ENCODE results near the gene SHLD1.

The SHLD1 gene

DNA sequence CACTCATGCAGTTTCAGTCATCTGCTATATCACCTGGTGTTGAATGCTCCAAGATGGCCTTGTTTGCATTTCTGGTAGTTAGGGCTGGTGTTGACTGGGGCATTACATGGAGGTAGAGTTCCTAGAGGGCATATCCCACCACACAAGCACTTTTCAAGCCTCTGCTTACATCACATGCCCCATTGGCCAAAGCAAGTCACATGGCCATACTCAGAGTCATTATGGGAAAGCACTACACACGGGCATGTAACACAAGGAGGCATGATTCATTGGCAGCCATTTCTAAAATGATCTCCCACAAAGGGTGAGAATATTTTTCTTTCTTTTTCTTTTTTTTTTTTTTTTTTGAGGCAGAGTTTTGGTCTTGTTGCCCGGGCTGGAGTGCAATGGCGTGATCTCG, 126.9 kb downstream of the SHLD1 start:
- no peak overlapping the region for H3K4me3 ChIP-seq (ENCODE audit: low read depth, low read length)
- TF ChIP-seq, protein P1, sequence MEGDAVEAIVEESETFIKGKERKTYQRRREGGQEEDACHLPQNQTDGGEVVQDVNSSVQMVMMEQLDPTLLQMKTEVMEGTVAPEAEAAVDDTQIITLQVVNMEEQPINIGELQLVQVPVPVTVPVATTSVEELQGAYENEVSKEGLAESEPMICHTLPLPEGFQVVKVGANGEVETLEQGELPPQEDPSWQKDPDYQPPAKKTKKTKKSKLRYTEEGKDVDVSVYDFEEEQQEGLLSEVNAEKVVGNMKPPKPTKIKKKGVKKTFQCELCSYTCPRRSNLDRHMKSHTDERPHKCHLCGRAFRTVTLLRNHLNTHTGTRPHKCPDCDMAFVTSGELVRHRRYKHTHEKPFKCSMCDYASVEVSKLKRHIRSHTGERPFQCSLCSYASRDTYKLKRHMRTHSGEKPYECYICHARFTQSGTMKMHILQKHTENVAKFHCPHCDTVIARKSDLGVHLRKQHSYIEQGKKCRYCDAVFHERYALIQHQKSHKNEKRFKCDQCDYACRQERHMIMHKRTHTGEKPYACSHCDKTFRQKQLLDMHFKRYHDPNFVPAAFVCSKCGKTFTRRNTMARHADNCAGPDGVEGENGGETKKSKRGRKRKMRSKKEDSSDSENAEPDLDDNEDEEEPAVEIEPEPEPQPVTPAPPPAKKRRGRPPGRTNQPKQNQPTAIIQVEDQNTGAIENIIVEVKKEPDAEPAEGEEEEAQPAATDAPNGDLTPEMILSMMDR (IDR thresholded peaks at IDR 0.05; ENCODE audit: insufficient read depth, low read depth, low read length, missing control alignments) = no peak
- DNase-seq (ENCODE audit: low read depth) = no peak

DNA sequence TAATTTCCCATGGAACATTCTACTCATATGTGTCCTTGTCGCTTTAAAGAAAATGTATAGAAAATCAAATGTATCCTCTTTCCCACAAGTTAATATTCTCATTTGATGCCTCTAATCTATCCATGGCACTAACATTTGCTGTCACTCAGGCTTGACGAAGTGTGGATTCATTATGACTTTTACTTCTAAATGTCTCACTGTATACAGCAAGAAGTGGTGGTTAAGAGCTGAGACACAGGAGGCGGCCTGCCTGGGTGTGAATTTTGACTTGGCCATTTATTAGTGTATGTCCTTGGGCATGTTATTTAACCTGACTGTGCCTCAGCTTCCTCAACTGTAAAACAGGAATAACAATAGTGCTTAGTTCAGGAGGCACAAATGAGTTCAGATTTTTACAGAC, 130.1 kb downstream of the SHLD1 start:
- TF ChIP-seq, protein P1 (IDR thresholded peaks at IDR 0.05; ENCODE audit: insufficient read depth, low read depth, low read length, missing control alignments) = no peak
- DNase-seq (ENCODE audit: low read depth) = peak; percentile 14
- H3K4me3 ChIP-seq (ENCODE audit: low read depth, low read length) = no peak overlapping the region

DNA sequence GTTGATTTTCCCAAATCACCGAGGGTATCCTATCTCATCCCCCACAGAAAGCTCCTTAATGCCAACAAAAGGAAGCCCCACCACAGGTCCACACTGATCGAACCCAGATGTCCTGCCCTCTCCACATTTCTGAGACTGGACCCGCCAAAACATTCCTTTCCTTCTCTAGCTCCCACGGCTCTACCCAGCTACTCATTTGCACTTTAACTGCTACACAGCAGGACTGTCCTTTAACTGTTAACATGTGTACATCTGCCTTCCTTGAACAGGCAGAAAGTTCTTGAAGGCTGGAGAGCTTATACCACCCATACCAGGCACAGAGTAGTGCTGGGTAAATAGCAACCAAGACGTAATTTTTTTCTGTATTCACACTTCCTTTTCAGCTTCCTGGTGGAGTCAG, 131.5 kb downstream of the SHLD1 start:
- H3K4me3 ChIP-seq (ENCODE audit: low read depth, low read length) = no peak overlapping the region
- no peak for DNase-seq (ENCODE audit: low read depth)
- TF ChIP-seq, protein P1 (IDR thresholded peaks at IDR 0.05; ENCODE audit: insufficient read depth, low read depth, low read length, missing control alignments) = no peak

DNA sequence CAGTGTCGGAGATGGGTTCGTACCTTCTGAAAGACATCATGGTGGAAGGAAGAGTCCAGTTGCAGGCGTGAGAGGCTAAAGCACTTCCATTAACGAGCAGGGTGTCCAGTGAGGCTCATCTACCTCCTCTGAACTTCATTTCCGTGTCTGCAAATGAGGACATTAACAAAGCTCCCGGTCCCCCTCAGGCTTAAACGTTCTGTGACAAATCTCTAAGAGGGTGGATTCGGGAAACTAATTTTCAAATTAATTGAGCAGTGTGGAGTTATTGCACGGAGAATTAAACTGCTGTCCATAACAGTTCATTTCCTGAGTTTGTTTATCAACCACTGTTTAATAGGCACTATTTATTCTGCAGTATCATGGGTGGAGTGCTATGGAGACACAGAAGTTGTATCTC, 132.0 kb downstream of the SHLD1 start:
- TF ChIP-seq, protein P1 (IDR thresholded peaks at IDR 0.05; ENCODE audit: insufficient read depth, low read depth, low read length, missing control alignments) = no peak
- no peak for DNase-seq (ENCODE audit: low read depth)
- no peak overlapping the region for H3K4me3 ChIP-seq (ENCODE audit: low read depth, low read length)

DNA sequence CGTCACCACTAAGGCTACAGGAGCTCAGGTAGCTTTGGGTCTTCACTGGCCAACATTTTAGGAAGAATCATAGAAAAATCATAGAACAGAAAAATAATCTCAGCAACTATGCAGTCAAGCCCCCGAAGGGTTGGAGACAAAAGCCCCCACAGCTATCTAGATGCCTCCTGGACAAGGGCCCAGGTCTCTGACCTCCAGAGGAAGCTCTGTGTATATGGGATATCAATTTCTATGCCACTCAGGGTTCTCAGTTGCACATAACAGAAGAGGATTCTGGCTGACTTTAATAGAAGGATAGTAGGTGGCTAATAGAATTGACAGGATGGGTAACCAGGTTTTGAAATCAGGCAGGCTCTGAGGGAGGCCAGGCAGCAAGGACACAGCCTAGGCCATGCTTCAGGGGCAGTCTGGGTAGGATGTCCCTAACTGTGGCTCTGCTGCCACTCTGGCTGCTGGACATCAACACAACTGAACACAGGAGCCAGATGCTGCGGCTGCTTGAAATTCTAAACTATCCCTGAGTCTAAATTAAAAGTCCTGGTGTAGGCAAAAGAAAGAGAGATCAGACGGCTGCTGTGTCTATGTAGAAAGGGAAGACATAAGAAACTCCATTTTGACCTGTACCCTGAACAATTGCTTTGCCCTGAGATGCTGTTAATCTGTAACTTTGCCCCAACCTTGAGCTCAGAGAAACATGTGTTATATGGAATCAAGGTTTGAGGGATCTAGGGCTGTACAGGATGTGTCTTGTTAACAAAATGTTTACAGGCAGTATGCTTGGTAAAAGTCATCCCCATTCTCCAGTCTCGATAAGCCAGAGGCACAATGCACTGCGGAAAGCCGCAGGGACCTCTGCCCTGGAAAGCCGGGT, 134.5 kb downstream of the SHLD1 start:
- TF ChIP-seq, protein P1 (IDR thresholded peaks at IDR 0.05; ENCODE audit: insufficient read depth, low read depth, low read length, missing control alignments) = no peak
- H3K4me3 ChIP-seq (ENCODE audit: low read depth, low read length) = no peak overlapping the region
- DNase-seq (ENCODE audit: low read depth) = no peak

DNA sequence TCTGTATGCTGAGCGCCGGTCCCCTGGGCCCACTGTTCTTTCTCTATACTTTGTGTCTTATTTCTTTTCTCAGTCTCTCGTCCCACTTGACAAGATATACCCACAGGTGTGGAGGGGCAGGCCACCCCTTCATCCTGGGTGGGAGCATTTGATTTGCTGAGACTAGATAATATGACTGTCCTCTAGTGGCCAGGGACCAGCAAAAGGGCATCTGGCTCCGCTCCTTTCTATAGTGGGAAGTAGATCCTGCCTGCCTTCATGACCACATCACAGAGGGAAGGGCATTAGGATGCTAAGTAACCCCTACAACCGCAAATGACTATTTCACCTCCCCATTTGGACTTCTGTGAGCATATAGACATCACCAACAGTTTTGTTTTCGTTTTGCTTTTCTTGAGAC, 135.7 kb downstream of the SHLD1 start:
- H3K4me3 ChIP-seq (ENCODE audit: low read depth, low read length) = no peak overlapping the region
- TF ChIP-seq, protein P1 (IDR thresholded peaks at IDR 0.05; ENCODE audit: insufficient read depth, low read depth, low read length, missing control alignments) = no peak
- no peak for DNase-seq (ENCODE audit: low read depth)

DNA sequence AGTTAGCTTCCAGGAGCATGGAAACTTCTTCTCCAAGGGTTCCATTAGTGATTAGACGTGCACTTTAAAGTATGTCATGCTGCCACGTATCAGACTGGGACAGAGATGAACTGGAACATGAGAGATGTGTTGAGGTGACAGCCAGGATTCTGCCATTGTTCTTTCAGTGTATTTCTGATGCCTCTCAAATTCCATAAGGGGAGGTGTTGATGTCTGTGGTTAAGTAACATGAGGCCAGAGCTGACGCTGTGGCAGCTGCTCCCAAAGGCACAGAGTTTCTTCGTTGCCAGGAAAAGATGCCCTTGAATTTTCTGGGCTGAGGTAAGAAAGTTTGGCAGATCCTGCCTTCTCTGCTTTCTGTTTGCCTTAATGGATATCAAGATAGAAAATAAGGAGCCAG, 136.6 kb downstream of the SHLD1 start:
- no peak for DNase-seq (ENCODE audit: low read depth)
- H3K4me3 ChIP-seq (ENCODE audit: low read depth, low read length) = no peak overlapping the region
- TF ChIP-seq, protein P1 (IDR thresholded peaks at IDR 0.05; ENCODE audit: insufficient read depth, low read depth, low read length, missing control alignments) = no peak

All from GM12865 (cell line).